Central memory CD8-positive, alpha-beta T cell (primary cell): ENCODE measurements around the gene EPRS1.
"Not testable (repeated sequence)": the region's sequence is repeated elsewhere in the genome, so short reads cannot be mapped to it uniquely, and the experiment has no call there.

ENCODE experiments used
- ATAC-seq: fragments of 150-1000 bp; cut with Tn5 transposase; replicated peaks from 2 replicates; pipeline ENCODE4 v1.10.0; 2022; ENCODE audit warnings: mild to moderate bottlenecking, moderate FRiP score, moderate number of reproducible peaks; ENCODE audit not compliant: poor library complexity, severe bottlenecking; ENCODE audit errors: extremely low read depth
- DNase-seq, 2 donors: peaks; one replicate each; pipeline ENCODE4 v3.0.0; 2021; ENCODE audit warnings: low spot score in 2 of 2
- H3K27ac Mint-ChIP-seq: one replicate; pipeline ENCODE4 v1.8.0; 2022; ENCODE audit warnings: low read depth, mild to moderate bottlenecking, moderate library complexity, mixed read lengths
- H3K27me3 Mint-ChIP-seq: one replicate; pipeline ENCODE4 v1.8.0; 2022; ENCODE audit warnings: mixed read lengths
- H3K36me3 Mint-ChIP-seq: one replicate; pipeline ENCODE4 v1.8.0; 2022; ENCODE audit warnings: mild to moderate bottlenecking, moderate library complexity, mixed read lengths; ENCODE audit not compliant: insufficient read depth
- H3K4me1 Mint-ChIP-seq: one replicate; pipeline ENCODE4 v1.8.0; 2022; ENCODE audit warnings: mixed read lengths
- H3K4me3 Mint-ChIP-seq: one replicate; pipeline ENCODE4 v1.8.0; 2022; ENCODE audit warnings: mild to moderate bottlenecking, moderate library complexity, mixed read lengths
- H3K9me3 Mint-ChIP-seq: one replicate; pipeline ENCODE4 v1.8.0; 2022; ENCODE audit warnings: mixed read lengths

EPRS1 gene

GRCh38 chr1:220062629-220063028 lies 16.3 kb upstream of the EPRS1 start:
- H3K36me3 Mint-ChIP-seq, result peaks cover 9% of the 10 kb centered on the region
- H3K27ac Mint-ChIP-seq, result no peak overlapping the region

DNA sequence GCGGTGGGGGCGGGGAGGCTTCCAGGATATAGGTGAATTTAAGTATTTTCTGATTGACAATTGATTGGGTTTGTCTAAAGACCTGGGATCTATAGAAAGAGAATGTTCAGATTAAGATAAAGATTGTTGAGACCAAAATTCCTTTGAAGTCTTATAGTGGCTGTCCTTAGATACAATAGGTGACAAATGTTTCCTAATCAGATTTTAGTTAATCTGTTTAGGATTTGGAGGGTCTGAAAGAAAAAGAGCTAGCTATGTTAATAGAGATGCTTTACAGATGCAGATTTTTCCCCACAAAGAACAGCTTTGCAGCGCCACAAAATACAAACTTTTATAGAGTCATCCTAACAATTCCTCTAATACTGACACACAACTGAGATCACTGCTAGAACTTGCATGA lies 14.6 kb upstream of the EPRS1 start:
- Mint-ChIP-seq H3K36me3 (peaks cover 11% of the 10 kb centered on the region), H3K4me1 (peaks cover 7% of the 10 kb centered on the region), H3K27me3 (no peaks in the 10 kb centered on the region), H3K4me3 (no peak overlapping the region), H3K27ac (no peak overlapping the region), H3K9me3 (no peaks in the 10 kb centered on the region)
- no peak for DNase-seq
- ATAC-seq, result no peak

More at GRCh38 chr1:220062629-220063028, 16.3 kb upstream of the EPRS1 start:
- Mint-ChIP-seq H3K4me3 (no peak overlapping the region), H3K27me3 (no peaks in the 10 kb centered on the region), H3K9me3 (no peaks in the 10 kb centered on the region), H3K4me1 (no peaks in the 10 kb centered on the region)
- no peak for DNase-seq
- ATAC-seq, result no peak

DNA sequence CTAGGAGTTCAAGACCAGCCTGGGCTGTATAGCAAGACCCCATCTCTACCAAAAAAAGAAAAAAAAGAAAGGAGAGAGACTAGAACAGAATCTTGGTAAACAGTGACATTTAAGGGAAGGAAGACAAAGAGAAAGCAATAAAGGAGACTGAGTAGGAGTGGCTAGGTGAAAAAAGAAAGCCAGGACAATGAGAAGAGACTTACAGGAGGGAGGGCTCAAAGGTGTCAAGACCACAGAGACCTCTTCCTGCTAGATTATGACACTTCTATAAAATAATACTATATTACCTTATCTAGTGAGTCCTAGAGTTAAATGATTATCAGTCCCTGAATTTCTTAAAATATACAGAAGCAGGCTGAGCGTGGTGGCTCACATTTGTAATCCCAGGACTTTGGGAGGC lies 10.1 kb upstream of the EPRS1 start:
- peaks cover 10% of the 10 kb centered on the region for H3K36me3 Mint-ChIP-seq
- ATAC-seq, result peak; percentile 100
- no peak for DNase-seq
- peak overlapping the region; percentile 50 for H3K4me3 Mint-ChIP-seq
- no peaks in the 10 kb centered on the region for H3K9me3 Mint-ChIP-seq
- no peaks in the 10 kb centered on the region for H3K27me3 Mint-ChIP-seq
- H3K4me1 Mint-ChIP-seq, result peaks cover 16% of the 10 kb centered on the region
- H3K27ac Mint-ChIP-seq, result peak overlapping the region; percentile 81

- peak; percentile 30 for ATAC-seq
These were observed 801 bp downstream of the EPRS1 start for GRCh38 chr1:220045356-220046051.

GRCh38 chr1:220044678-220045355 lies 1.5 kb downstream of the EPRS1 start:
- Mint-ChIP-seq H3K27ac (peak overlapping the region; percentile 87), H3K4me3 (peak overlapping the region; percentile 84), H3K36me3 (peaks cover 23% of the 10 kb centered on the region), H3K4me1 (peaks cover 22% of the 10 kb centered on the region), H3K9me3 (no peaks in the 10 kb centered on the region), H3K27me3 (no peaks in the 10 kb centered on the region)
- ATAC-seq (no peak), DNase-seq (no peak)

More at GRCh38 chr1:220045356-220046051, 801 bp downstream of the EPRS1 start:
- DNase-seq, result no peak
- peaks cover 19% of the 10 kb centered on the region for H3K36me3 Mint-ChIP-seq
- H3K4me3 Mint-ChIP-seq, result peak overlapping the region; percentile 84
- H3K9me3 Mint-ChIP-seq, result no peaks in the 10 kb centered on the region
- H3K4me1 Mint-ChIP-seq, result peaks cover 22% of the 10 kb centered on the region
- H3K27me3 Mint-ChIP-seq, result no peaks in the 10 kb centered on the region
- H3K27ac Mint-ChIP-seq, result peak overlapping the region; percentile 87

GRCh38 chr1:220043646-220044045 lies 2.7 kb downstream of the EPRS1 start:
- Mint-ChIP-seq H3K4me3 (peak overlapping the region; percentile 8), H3K9me3 (no peaks in the 10 kb centered on the region), H3K36me3 (peaks cover 33% of the 10 kb centered on the region), H3K27me3 (no peaks in the 10 kb centered on the region), H3K27ac (no peak overlapping the region), H3K4me1 (peaks cover 26% of the 10 kb centered on the region)
- no peak for DNase-seq
- no peak for ATAC-seq

GRCh38 chr1:220040028-220040596 lies 6.2 kb downstream of the EPRS1 start:
- H3K36me3 Mint-ChIP-seq, result peaks cover 33% of the 10 kb centered on the region
- DNase-seq (no peak), ATAC-seq (no peak)
- no peak overlapping the region for H3K4me3 Mint-ChIP-seq
- H3K4me1 Mint-ChIP-seq, result peaks cover 36% of the 10 kb centered on the region
- H3K9me3 Mint-ChIP-seq, result no peaks in the 10 kb centered on the region
- H3K27ac Mint-ChIP-seq, result no peak overlapping the region
- no peaks in the 10 kb centered on the region for H3K27me3 Mint-ChIP-seq

DNA sequence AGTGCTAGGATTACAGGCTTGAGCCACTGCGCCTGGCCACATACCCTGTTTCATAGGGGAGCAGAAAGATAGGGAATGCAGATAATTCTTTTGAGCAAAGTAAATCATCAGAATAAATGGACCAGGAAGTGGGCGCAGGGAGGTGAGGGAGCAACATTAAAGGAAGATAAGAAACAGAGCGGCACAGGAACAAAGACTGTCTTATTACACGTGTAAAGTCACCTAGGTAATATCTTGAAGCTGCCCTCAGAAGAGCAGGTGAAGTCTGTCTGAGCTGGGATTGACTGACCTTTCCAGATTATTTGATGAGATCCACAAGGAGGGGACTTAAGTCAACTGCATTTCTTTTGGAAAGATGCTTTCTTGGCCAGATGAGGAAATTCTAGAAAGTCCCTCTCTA lies 7.7 kb downstream of the EPRS1 start:
- Mint-ChIP-seq H3K36me3 (peaks cover 40% of the 10 kb centered on the region), H3K9me3 (no peaks in the 10 kb centered on the region), H3K4me3 (no peak overlapping the region)

GRCh38 chr1:220037810-220038209 lies 8.5 kb downstream of the EPRS1 start:
- H3K36me3 Mint-ChIP-seq, result peaks cover 40% of the 10 kb centered on the region
- peak; percentile 82 for ATAC-seq

More for the DNA sequence above, 7.7 kb downstream of the EPRS1 start:
- Mint-ChIP-seq H3K27ac (no peak overlapping the region), H3K27me3 (no peaks in the 10 kb centered on the region), H3K4me1 (peaks cover 36% of the 10 kb centered on the region)
- ATAC-seq (no peak), DNase-seq (no peak)

GRCh38 chr1:220032911-220033310 lies 13.4 kb downstream of the EPRS1 start:
- Mint-ChIP-seq H3K9me3 (no peaks in the 10 kb centered on the region), H3K4me1 (peaks cover 20% of the 10 kb centered on the region), H3K27me3 (no peaks in the 10 kb centered on the region), H3K4me3 (no peak overlapping the region), H3K36me3 (peaks cover 46% of the 10 kb centered on the region), H3K27ac (no peak overlapping the region)
- DNase-seq (no peak), ATAC-seq (no peak)

More at GRCh38 chr1:220037810-220038209, 8.5 kb downstream of the EPRS1 start:
- not testable (repeated sequence) for H3K4me3 Mint-ChIP-seq, H3K9me3 Mint-ChIP-seq, H3K27ac Mint-ChIP-seq, H3K27me3 Mint-ChIP-seq, DNase-seq
- H3K4me1 Mint-ChIP-seq, result peaks cover 29% of the 10 kb centered on the region

DNA sequence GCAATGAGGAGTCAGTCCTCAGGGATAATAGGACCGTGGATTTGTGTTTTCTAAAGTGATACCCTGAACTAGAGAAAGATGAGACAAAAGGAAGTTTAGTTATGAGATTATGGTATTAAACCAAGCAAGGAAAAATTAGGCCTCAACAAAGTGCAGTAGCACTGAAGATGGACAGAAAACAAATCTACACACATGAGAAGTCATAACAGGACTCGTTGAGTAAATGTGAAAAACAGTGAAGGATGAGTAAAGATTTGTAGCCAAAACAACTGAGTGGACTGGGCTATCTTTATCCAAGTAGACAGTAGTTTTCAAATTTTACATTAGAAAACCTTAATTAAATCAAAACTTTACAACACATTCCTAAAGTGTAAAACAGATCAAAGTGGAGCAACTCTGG lies 15.0 kb downstream of the EPRS1 start:
- Mint-ChIP-seq H3K27ac (no peak overlapping the region), H3K4me1 (peaks cover 10% of the 10 kb centered on the region), H3K4me3 (no peak overlapping the region), H3K27me3 (no peaks in the 10 kb centered on the region), H3K9me3 (no peaks in the 10 kb centered on the region), H3K36me3 (peaks cover 53% of the 10 kb centered on the region)
- ATAC-seq (no peak), DNase-seq (no peak)

DNA sequence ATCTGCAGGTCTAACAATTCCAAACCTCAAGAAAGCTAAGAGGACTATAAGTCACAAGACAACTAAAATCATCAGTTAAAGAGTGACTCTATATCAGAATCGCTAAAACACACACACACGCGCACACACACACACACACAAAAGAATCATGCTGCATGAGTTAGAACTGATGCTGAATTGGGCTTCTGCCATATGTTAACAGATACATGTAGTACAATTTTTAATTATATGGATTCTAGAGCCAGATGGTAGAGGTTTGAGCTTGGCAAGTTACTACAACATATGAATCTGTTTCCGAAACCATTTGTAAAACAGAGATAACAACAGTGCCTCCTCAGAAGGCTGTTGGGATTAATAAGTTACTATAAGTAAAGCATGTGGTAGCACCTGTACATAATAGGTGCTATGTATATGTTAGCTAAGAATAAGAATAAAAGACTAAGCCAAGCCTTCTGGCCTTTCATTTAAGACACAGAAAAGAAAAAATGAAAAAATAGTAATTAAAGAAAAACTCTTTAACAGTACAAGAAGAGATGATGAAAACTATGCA lies 17.9 kb downstream of the EPRS1 start:
- Mint-ChIP-seq H3K27ac (no peak overlapping the region), H3K36me3 (peaks cover 61% of the 10 kb centered on the region), H3K27me3 (no peaks in the 10 kb centered on the region), H3K4me3 (no peak overlapping the region), H3K9me3 (no peaks in the 10 kb centered on the region), H3K4me1 (no peaks in the 10 kb centered on the region)
- DNase-seq (no peak), ATAC-seq (no peak)
